GM12875 (cell line): ENCODE results near the gene TBC1D22A.

Experiments
- H3K4me3 ChIP-seq: one replicate; pipeline ENCODE4 v1.5.1; 2011; ENCODE audit warnings: low read depth, low read length, control low read depth
- TF ChIP-seq, protein P1 (sequence below): IDR thresholded peaks from 2 replicates; pipeline ENCODE4 v1.5.1; 2011; ENCODE audit warnings: low read depth, mild to moderate bottlenecking, control low read depth, inconsistent platforms, low read length, moderate library complexity, borderline replicate concordance; ENCODE audit not compliant: insufficient read depth

The TBC1D22A gene

DNA sequence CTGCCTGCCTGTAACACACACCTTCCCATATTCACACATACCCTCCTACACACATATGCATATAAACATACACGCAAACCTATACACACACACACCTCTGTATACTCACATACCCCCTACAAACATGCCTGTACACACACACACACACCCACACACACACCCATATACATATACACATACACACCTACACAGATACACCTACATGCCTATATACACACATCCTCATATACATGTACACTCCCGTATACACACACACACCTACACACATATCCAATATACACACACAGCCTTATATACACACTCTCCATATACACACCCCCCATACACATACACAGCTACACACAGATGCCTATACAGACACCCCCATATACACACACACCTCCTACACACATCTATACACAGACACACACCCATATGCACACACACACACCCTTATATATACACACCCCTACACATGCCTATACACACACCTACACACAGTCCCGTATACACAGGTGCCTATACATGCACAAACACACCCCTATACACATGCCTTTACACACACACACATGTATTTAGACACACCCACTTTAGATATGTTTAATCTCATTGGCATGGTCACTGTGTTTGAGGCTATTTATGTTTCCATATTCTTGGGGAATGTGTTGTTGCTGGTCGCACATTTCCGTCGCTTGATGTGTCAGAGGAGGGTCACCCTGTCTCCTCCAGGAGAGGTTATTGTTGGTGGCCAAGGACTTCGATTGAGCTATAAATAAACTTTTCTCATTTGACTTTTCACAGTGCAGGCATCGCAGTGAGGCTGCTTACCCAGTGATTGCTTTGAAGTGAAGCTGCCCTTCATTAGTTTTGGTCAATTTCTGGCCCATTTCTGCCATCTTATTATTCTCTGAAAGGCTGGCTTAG, 243.3 kb downstream of the TBC1D22A start:
- TF ChIP-seq, protein P1, sequence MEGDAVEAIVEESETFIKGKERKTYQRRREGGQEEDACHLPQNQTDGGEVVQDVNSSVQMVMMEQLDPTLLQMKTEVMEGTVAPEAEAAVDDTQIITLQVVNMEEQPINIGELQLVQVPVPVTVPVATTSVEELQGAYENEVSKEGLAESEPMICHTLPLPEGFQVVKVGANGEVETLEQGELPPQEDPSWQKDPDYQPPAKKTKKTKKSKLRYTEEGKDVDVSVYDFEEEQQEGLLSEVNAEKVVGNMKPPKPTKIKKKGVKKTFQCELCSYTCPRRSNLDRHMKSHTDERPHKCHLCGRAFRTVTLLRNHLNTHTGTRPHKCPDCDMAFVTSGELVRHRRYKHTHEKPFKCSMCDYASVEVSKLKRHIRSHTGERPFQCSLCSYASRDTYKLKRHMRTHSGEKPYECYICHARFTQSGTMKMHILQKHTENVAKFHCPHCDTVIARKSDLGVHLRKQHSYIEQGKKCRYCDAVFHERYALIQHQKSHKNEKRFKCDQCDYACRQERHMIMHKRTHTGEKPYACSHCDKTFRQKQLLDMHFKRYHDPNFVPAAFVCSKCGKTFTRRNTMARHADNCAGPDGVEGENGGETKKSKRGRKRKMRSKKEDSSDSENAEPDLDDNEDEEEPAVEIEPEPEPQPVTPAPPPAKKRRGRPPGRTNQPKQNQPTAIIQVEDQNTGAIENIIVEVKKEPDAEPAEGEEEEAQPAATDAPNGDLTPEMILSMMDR, result no peak
- H3K4me3 ChIP-seq, result no peak overlapping the region

DNA sequence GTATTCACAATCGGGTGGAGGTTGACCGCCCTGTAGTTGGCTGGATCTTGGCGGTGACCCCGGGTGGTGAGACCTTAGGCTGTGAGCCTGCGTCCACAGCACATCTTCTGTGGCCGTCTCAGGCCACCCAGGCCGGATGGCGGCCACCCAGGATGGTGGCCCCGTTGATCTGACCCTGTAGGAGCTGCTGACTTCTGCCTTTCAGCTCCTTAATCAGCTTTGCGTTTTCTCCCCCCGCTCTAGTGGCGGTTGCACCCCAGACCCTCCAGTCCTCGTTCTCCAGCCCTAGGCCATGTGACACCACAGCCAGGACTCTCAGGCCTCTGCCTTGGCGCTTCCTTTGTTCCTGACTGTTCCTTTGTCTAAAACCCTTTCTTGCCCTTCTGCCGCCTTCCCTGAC, 244.0 kb downstream of the TBC1D22A start:
- TF ChIP-seq, protein P1, result no peak
- no peak overlapping the region for H3K4me3 ChIP-seq

DNA sequence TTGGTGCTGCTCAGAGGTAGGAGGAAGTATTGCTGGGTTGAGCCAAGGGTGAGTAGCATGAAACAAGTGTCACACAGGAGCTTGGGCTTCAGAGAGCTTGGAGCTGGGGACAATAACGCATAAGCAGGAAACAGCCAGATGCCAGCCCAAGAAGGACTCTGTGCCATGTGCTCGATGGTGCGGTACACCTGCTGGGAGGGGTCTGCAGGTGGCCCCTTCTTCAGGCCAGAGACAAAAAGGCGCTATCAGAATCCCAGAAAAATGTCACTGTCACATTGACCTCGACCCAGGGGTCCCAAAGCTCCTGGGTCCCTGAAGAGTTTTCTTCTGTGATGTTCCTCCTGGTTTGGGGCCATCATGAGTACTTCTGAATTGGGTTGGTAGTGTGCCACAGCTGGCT, 244.4 kb downstream of the TBC1D22A start:
- TF ChIP-seq, protein P1, result no peak
- H3K4me3 ChIP-seq, result no peak overlapping the region

DNA sequence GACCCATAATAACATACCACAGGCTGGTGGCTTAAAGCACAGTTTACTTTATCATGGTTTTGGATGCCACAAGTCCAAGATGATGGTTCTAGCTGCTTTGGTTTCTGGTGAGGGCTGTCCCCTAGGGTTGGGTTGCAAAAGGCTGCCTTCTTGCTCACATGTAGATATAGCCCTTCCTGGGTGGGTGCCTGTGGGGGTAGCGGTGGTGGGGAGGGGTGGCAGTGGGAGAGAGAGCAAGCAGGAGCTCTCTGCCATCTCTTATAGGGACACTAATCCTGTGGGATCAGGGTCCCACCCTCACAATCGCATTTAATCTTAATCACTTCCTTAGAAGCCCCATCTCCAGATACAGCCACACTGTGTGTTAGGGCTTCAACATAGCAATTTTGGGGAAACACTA, 245.0 kb downstream of the TBC1D22A start:
- TF ChIP-seq, protein P1, result no peak
- no peak overlapping the region for H3K4me3 ChIP-seq

DNA sequence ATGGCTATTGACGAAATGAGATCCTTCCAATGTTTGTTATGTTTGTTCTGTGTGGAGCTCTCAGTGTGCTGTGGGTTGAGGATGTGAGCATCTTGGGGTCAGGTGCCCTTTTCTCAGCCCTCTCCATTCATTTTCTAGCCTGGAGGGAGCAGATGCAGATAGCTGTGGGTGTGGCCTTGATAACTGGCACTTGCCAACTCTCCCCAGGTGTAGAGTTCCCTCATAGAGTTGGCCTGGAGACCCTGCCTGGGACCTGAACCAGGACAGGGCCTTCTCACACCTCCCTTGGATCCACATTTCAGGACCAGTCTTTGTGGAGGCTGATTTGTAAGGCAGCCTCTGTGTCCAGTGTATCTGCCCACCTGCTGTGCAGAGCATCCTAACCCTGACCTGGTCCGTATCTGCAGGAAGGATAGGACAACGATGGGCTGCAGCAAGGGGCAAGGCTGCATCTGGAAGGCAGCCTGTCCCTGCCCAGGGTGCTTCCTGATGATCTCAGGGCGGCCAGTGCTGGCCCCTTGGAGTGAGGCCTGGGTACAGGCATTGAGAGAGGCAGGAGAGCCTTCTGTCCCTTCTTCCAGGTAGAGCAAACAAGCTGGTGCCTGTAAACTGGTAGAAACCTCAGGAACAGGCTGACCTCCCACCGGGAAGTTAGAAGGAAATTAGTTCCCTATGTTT, 245.9 kb downstream of the TBC1D22A start:
- TF ChIP-seq, protein P1, result no peak
- H3K4me3 ChIP-seq, result no peak overlapping the region

DNA sequence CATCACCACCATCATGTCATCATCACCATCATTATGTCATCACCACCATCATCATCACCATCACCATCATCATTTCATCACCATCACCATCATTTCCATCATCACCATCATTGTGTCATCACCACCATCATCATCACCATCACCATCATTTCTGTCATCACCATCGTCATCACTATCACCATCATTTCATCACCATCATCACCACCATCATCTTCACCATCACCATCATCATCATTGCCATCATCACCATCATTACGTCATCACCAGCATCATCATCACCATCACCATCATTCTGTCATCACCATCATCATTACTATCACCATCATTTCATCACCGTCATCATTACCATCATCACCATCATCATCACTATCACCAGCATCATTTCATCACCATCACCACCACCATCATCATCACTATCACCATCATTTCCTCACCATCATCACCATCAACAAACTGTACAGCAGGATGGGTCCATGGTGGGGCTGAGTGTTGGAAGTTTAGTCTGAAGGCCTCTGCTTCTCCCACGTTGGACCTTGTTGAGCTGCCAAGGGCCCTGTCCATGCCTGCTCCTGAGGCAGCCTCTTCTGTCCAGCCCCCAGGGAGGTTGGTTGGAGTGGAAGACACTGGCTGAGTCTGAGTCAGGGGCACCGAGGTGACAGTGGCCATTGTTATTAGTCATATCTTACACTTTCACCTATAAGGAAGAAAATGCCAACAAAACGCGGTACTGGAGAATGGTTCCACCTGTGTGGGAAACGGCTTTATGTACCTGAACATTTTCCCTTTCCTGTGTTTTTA, 247.1 kb downstream of the TBC1D22A start:
- TF ChIP-seq, protein P1, result no peak
- H3K4me3 ChIP-seq, result no peak overlapping the region

DNA sequence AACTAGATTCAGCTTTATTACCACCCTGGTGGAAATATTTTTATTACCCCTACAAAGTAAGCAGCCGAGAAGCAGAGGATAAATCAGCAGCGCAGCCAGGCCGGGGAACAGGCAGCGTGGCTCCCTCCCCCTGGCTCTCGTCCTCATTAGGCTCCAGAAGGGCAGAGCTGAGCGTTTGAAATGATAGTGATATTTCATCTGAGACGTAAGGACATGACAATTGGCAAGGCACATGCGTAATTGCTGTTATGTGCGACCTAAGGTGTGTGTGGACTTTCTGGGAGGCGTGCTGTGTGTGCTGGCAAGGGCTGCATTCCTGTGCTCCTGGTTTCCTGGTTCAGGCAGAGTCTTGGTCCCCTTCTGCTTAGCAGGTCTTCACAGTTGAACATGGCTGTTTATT, 247.8 kb downstream of the TBC1D22A start:
- TF ChIP-seq, protein P1, result no peak
- no peak overlapping the region for H3K4me3 ChIP-seq
